VCaP (cell line): ENCODE results near the gene DPP8.

Experiments used
- H3K27ac ChIP-seq: fragments of 450-650 bp; 2 replicates; pipeline ENCODE4 v1.5.1; 2017
- TF ChIP-seq, protein P1 (sequence below): fragments of 450-650 bp; conservative IDR thresholded peaks from 2 replicates; pipeline ENCODE4 v1.5.1; 2017; ENCODE audit warnings: mild to moderate bottlenecking, moderate library complexity

The DPP8 gene

DNA sequence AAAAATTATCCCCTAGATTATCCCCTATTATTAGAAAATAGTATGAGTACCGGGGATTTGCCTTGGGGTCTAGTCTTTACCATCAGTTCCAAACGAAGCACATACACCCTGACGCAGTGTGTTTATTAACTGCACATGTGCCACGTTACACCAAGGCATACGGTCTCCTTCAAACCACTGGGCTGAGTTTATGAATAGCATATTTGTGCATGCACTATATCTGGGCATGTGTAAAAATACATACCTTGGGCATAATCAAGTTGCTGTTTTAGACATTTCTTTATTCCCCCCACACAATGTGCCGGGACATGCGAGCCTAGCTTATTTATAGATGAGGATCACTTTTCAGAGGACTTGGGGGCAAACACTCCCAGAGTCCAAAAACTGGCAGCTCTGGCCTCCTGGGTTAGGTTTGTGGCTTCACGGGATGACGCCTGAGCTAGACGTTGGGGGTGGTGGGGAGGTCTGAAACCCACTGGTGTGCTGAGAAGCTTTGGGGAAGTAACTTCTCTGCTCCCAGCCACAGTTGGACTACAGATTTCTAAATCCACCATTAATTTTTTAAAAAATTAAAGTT, 111.0 kb downstream of the DPP8 start:
- no peak overlapping the region for H3K27ac ChIP-seq
- TF ChIP-seq, protein P1, sequence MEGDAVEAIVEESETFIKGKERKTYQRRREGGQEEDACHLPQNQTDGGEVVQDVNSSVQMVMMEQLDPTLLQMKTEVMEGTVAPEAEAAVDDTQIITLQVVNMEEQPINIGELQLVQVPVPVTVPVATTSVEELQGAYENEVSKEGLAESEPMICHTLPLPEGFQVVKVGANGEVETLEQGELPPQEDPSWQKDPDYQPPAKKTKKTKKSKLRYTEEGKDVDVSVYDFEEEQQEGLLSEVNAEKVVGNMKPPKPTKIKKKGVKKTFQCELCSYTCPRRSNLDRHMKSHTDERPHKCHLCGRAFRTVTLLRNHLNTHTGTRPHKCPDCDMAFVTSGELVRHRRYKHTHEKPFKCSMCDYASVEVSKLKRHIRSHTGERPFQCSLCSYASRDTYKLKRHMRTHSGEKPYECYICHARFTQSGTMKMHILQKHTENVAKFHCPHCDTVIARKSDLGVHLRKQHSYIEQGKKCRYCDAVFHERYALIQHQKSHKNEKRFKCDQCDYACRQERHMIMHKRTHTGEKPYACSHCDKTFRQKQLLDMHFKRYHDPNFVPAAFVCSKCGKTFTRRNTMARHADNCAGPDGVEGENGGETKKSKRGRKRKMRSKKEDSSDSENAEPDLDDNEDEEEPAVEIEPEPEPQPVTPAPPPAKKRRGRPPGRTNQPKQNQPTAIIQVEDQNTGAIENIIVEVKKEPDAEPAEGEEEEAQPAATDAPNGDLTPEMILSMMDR, result no peak

GRCh38 chr15:65405791-65406423, 111.6 kb downstream of the DPP8 start:
- TF ChIP-seq, protein P1, result no peak
- H3K27ac ChIP-seq, result no peak overlapping the region

GRCh38 chr15:65404186-65404872, 113.2 kb downstream of the DPP8 start:
- TF ChIP-seq, protein P1, result no peak

DNA sequence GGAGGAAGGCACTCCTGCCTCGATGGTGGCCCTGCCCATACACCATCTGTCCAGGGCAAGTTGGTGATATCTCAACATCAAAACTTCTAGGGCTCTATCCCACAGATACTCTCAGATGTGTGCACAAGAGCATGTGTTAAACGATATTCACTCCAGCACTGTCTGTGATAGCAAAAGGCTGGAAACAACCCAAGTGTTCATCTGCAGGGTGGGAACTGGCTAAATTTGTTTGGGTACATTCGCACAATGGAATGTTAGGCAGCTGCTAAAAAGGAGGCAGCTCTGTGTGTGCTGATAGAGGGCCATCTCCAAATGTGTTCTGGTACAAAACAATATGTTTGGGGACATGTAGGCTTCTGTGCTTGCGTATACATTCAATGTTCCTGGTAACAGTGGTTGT, 114.5 kb downstream of the DPP8 start:
- TF ChIP-seq, protein P1, result no peak
- no peak overlapping the region for H3K27ac ChIP-seq

More at GRCh38 chr15:65404186-65404872, 113.2 kb downstream of the DPP8 start:
- H3K27ac ChIP-seq, result no peak overlapping the region

DNA sequence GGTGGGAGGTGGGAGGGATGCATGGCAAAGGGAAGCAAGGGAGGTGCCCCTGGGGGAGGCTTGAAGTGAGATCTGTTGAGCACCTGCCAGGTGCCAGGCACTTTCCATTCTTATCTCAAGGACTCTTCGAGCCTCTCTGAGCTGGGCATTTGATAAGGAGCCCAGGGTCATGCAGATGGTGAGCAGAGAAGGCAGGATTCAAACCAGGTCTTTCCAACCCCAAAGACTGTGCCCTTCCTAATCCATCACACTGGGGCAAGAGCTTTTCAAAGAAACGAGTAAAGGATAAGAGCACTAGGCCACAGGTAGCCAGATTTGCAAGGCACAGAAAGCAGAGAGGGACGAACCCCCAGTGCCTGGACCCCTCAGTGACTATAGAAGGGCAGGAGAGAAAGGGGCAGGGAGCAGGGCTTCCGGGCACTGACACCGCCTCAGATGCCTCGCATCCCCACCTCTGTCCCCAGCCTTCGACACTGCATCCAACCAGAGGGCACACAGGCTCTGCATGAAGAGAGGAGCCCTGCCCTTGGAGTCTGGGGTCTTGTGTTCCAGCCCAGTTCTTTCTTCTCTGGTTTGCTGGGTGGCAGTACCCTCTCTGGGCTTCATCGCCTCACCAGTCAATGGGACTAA, 115.8 kb downstream of the DPP8 start:
- no peak overlapping the region for H3K27ac ChIP-seq
- TF ChIP-seq, protein P1, result no peak

DNA sequence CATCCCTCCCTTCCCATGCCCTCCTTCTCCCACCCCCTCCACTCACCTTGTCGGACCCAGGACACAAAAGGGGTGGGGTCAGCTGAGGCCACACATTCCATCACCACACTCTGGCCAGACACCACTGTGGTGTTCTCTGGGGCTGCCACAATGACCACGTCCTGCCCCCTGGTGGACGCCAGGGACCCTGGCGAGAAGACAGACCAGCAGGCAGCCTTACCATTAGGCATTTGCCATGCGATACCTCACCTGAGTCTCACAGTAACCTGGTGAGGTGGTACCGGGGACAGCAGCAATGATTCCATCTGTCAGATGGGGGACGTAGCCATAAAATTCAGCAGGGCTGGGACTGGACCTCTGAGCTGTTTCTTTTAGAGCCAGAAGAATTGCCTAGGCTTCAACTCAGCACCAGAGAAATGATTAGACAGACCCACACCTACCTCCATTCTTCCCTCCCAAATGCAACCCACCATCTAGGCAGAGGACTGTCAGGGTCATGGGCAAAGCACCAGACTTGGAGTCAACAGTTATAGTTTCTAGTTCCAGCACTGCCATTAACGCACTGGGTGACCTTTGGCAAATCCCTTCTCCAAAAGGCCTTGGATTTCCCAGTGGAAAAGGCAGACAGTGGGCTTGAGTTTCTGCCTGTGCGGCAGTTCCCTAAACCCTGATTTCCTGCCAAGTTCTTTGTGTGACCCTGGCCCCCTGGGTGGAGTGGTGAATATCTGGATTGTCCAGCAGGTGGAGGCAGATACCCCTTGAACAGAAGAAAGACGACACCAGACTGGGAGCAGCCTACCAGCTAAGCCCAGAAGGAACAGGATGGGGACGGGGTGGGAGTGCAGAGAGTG, 116.5 kb downstream of the DPP8 start:
- TF ChIP-seq, protein P1, result peak; percentile 85
- H3K27ac ChIP-seq, result no peak overlapping the region
